B cell (primary cell): Measurements from ENCODE around the gene FAM83G. TPM values are rescaled to one million over a fixed set of nuclear protein-coding genes. Genes with fewer than 3 reads are reported as not detected.

Source experiments
- ATAC-seq: fragments of 200-7000 bp; cut with Tn5 transposase; one replicate; pipeline ENCODE4 v1.10.0; 2021; ENCODE audit warnings: low read depth, mild to moderate bottlenecking, moderate number of reproducible peaks, moderate library complexity
- CTCF ChIA-PET: fragments of 350-600 bp; sonication (Branson Sonifier 250); formaldehyde crosslinking; loops from one replicate; lab custom pipeline; 2021; ENCODE audit warnings: antibody characterized with exemption, inconsistent platforms; lab: Charles Lee
- POLR2A ChIA-PET: fragments of 350-600 bp; sonication (Branson Sonifier 250); formaldehyde crosslinking; loops from one replicate; lab custom pipeline; 2021; ENCODE audit warnings: antibody characterized with exemption; lab: Charles Lee
- DNase-seq: peaks from one replicate; pipeline ENCODE4 v3.0.0; 2013
- H2AFZ ChIP-seq: 2 replicates; pipeline ENCODE4 v1.6.1; 2012; ENCODE audit warnings: mild to moderate bottlenecking, low read depth, low read length; ENCODE audit not compliant: insufficient read depth, poor library complexity, severe bottlenecking
- H3K27ac ChIP-seq, 2 donors: 1 replicate in 1 of 2; 2 replicates in 1 of 2; pipeline ENCODE4 v1.5.1; 2012 to 2013; ENCODE audit warnings: low read length in 2 of 2, mild to moderate bottlenecking in 2 of 2, moderate library complexity in 1 of 2
- H3K27me3 ChIP-seq, 4 experiments: fragments of 200-600 bp in 1 of 4; sonication (generic) in 1 of 4; replicated peaks in 1 of 4; 1 replicate in 2 of 4; 2 replicates in 2 of 4; pipeline versions ENCODE4 v1.6.1 to v1.7.0; 2013 to 2016; ENCODE audit warnings: low read length in 3 of 4, mild to moderate bottlenecking in 2 of 4, mixed read lengths in 1 of 4, moderate library complexity in 1 of 4; ENCODE audit not compliant: insufficient read depth in 4 of 4, control insufficient read depth in 3 of 4; ENCODE audit errors: control extremely low read depth in 1 of 4
- H3K36me3 ChIP-seq, 2 experiments: replicated peaks in 1 of 2; 1 replicate in 1 of 2; 2 replicates in 1 of 2; pipeline versions ENCODE4 v1.6.1 to v1.7.1; 2013; ENCODE audit warnings: low read length in 1 of 2; ENCODE audit not compliant: insufficient read depth in 2 of 2, control insufficient read depth in 1 of 2; ENCODE audit errors: control extremely low read depth in 1 of 2, extremely low read depth in 1 of 2
- H3K4me1 ChIP-seq, 2 donors: fragments of 200-600 bp in 1 of 2; sonication (generic) in 1 of 2; 1 replicate in 1 of 2; 2 replicates in 1 of 2; pipeline versions ENCODE4 v1.5.1 to v1.6.1; 2013 to 2017; ENCODE audit warnings: low read length in 2 of 2; ENCODE audit not compliant: control insufficient read depth in 2 of 2, insufficient read depth in 2 of 2
- H3K4me2 ChIP-seq: replicated peaks from 2 replicates; pipeline ENCODE3; 2012; ENCODE audit warnings: mild to moderate bottlenecking, low read depth, low read length; ENCODE audit not compliant: poor library complexity, severe bottlenecking
- H3K4me3 ChIP-seq, 5 experiments: fragments of 200-600 bp in 1 of 5; sonication (generic) in 1 of 5; 1 replicate in 3 of 5; 2 replicates in 2 of 5; pipeline versions ENCODE4 v1.5.1 to v1.7.0; 2011 to 2016; ENCODE audit warnings: low read length in 4 of 5, mild to moderate bottlenecking in 4 of 5, low read depth in 2 of 5, control low read depth in 1 of 5, moderate library complexity in 1 of 5; ENCODE audit not compliant: insufficient read depth in 1 of 5; ENCODE audit errors: control extremely low read depth in 1 of 5, extremely low read depth in 1 of 5
- H3K79me2 ChIP-seq: fragments of 200-600 bp; sonication (generic); one replicate; pipeline ENCODE4 v1.6.0; 2016; ENCODE audit warnings: low read length; ENCODE audit not compliant: control insufficient read depth, insufficient read depth
- H3K9ac ChIP-seq: fragments of 200-600 bp; sonication (generic); 2 replicates; pipeline ENCODE4 v1.6.1; 2017; ENCODE audit warnings: mild to moderate bottlenecking, low read length, moderate library complexity
- H3K9me3 ChIP-seq, 3 donors: one replicate each; pipeline versions ENCODE4 v1.6.1 to v1.7.1; 2013; ENCODE audit warnings: low read length in 2 of 3; ENCODE audit not compliant: control insufficient read depth in 2 of 3, insufficient read depth in 1 of 3; ENCODE audit errors: control extremely low read depth in 1 of 3
- H4K20me1 ChIP-seq: 2 replicates; pipeline ENCODE4 v1.6.0; 2012; ENCODE audit warnings: mild to moderate bottlenecking, low read length; ENCODE audit not compliant: insufficient read depth, control insufficient read depth, poor library complexity, severe bottlenecking
- H3K27ac Mint-ChIP-seq: one replicate; pipeline ENCODE4 v1.8.0; 2021; ENCODE audit warnings: mixed read lengths
- H3K27me3 Mint-ChIP-seq: one replicate; pipeline ENCODE4 v1.8.0; 2021; ENCODE audit warnings: mixed read lengths
- H3K4me1 Mint-ChIP-seq: one replicate; pipeline ENCODE4 v1.8.0; 2021; ENCODE audit warnings: mixed read lengths
- H3K4me3 Mint-ChIP-seq: one replicate; pipeline ENCODE4 v1.8.0; 2021; ENCODE audit warnings: mixed read lengths
- H3K9me3 Mint-ChIP-seq: one replicate; pipeline ENCODE4 v1.8.0; 2022; ENCODE audit warnings: mixed read lengths; ENCODE audit not compliant: insufficient read depth
- CTCF ChIP-seq: fragments of 200-600 bp; IDR thresholded peaks from one replicate; pipeline ENCODE4 v1.8.0; 2022; ENCODE audit warnings: antibody characterized with exemption, mild to moderate bottlenecking
- EZH2 ChIP-seq: IDR thresholded peaks from 2 replicates; pipeline ENCODE4 v1.6.1; 2012; ENCODE audit warnings: borderline replicate concordance, low read depth, mild to moderate bottlenecking, moderate library complexity, low read length; ENCODE audit not compliant: insufficient read depth, poor library complexity, severe bottlenecking
- WGBS: methylation state at CpG from one replicate; pipeline ENCODE4 v1.1.5; 2013; ENCODE audit warnings: missing lambda C conversion rate; ENCODE audit not compliant: insufficient coverage; 5-methylcytosine and 5-hydroxymethylcytosine counted together
- intact Hi-C: fragments of 100-400 bp; cut with micrococcal nuclease; formaldehyde crosslinking; loops from one replicate; pipeline ENCODE4 v1.10.0; 2022
- polyA plus RNA-seq: library from polyadenylated mRNA; depleted of rRNA; stranded (reverse); fragments of >200 nt; gene quantifications from 2 replicates; pipeline ENCODE4 v1.2.3, GENCODE V29; 2012
- total RNA-seq, 2 donors: library from RNA; stranded (reverse); fragments of 120-200 nt in 1 of 2; gene quantifications; 1 replicate in 1 of 2; 2 replicates in 1 of 2; pipeline versions ENCODE4 v1.2.3 to v1.2.4, GENCODE V29; 2013 to 2022

The FAM83G gene
- total and polyA plus RNA-seq, 2 donors (not counting 1 experiment from before 2014, with no cell fraction given) = 4.7 to 14.3 TPM

GRCh38 chr17:18933102-18934058, 71.2 kb downstream of the FAM83G start:
- DNase-seq (peak; percentile 65), ATAC-seq (peak; percentile 63)
- ChIA-PET POLR2A (no interaction called here), CTCF (interaction anchor here (1.2 kb wide), 1 partner anchor 27 kb away, joined by 5 read pairs; no protein-coding TSS in a partner anchor)
- H3K27ac Mint-ChIP-seq = no peak overlapping the region
- H4K20me1 ChIP-seq = no peaks in the 10 kb centered on the region
- 46% methylated on average over 7 of the region's 14 CpGs for WGBS
- H3K27ac ChIP-seq = no peak overlapping the region
- H3K9me3 ChIP-seq = no peaks in the 10 kb centered on the region
- peaks cover 0 to 3% (median 0%) of the 10 kb centered on the region in 4 experiments for H3K27me3 ChIP-seq
- no peak overlapping the region for H2AFZ ChIP-seq
- no peak overlapping the region for H3K9ac ChIP-seq
- H3K4me1 ChIP-seq = peaks cover 7 to 11% of the 10 kb centered on the region in 2 donors
- peak overlapping the region; percentile 14 for H3K4me2 ChIP-seq
- no peak overlapping the region for H3K4me3 Mint-ChIP-seq
- intact Hi-C loops = no loop called here
- H3K79me2 ChIP-seq = no peaks in the 10 kb centered on the region
- H3K36me3 ChIP-seq = peaks cover 0 to 23% of the 10 kb centered on the region in 2 experiments
- H3K4me1 Mint-ChIP-seq = peaks cover 16% of the 10 kb centered on the region
- no peaks in the 10 kb centered on the region for H3K9me3 Mint-ChIP-seq
- no peak for TF ChIP-seq EZH2
- no peak for TF ChIP-seq CTCF
- H3K4me3 ChIP-seq = no peak overlapping the region
- peaks cover 8% of the 10 kb centered on the region for H3K27me3 Mint-ChIP-seq
